Left ventricle myocardium inferior (tissue), 1 donor: ENCODE results near the gene DNAJB1. TPM values are rescaled to one million over a fixed set of nuclear protein-coding genes. Genes with fewer than 3 reads are reported as not detected.

Experiments
- DNase-seq: peaks from one replicate; pipeline ENCODE4 v3.0.0-alpha.2; 2020
- H3K27ac ChIP-seq: fragments of 200-600 bp; replicated peaks from 2 replicates; pipeline ENCODE4 v1.8.0; 2021
- H3K27me3 ChIP-seq: fragments of 200-600 bp; 2 replicates; pipeline ENCODE4 v1.8.0; 2021; ENCODE audit warnings: low read depth
- H3K36me3 ChIP-seq: fragments of 200-600 bp; 2 replicates; pipeline ENCODE4 v1.8.0; 2021
- H3K4me1 ChIP-seq: fragments of 200-600 bp; 2 replicates; pipeline ENCODE4 v1.8.0; 2021
- H3K4me3 ChIP-seq: fragments of 200-600 bp; 2 replicates; pipeline ENCODE4 v1.8.0; 2021; ENCODE audit warnings: mild to moderate bottlenecking, moderate library complexity
- H3K9me3 ChIP-seq: fragments of 200-600 bp; replicated peaks from 2 replicates; pipeline ENCODE4 v1.8.0; 2021
- intact Hi-C: fragments of 100-400 bp; cut with micrococcal nuclease; formaldehyde crosslinking; loops from one replicate; pipeline ENCODE4 v1.11.0; 2022
- total RNA-seq: library from RNA; stranded (reverse); fragmentation: NEBNext Ultra II Directional; extraction: Animal tissue kit (Norgen Biotek cat#: 25700); gene quantifications from one replicate; pipeline ENCODE4 v1.2.1, GENCODE V29; 2021
- TF ChIP-seq, protein P1 (sequence below): fragments of 200-600 bp; IDR thresholded peaks from 2 replicates; pipeline ENCODE4 v1.8.0; 2021; ENCODE audit warnings: antibody characterized with exemption, mild to moderate bottlenecking, borderline replicate concordance
- donor health status: DM: no; HTN: yes; CAD: no; lungs with severe emphysema.

DNAJB1 gene
- total RNA-seq, 1 donor from 2014 or later: 48.7 TPM

DNA sequence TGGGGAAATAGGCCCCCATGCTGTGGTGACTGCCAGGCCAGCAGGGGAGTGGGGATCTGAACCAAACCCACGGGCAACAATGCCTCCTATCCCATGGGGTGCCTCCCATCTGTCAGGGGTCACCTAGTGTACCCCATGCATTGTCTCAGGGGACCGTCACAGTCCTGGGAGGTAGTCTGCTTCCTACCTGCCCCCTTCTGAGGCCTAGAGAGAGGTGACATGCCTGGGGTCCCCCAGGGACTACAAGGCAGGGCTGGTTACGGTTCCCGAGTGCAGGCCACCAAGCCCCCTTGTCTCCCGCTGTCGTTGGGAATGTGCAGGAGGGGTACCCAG lies 42.5 kb upstream of the DNAJB1 start:
- no peak for DNase-seq
- Histone ChIP-seq H3K27me3 (no peaks in the 10 kb centered on the region), H3K27ac (peak overlapping the region; percentile 92), H3K4me1 (peaks cover 76% of the 10 kb centered on the region), H3K9me3 (no peaks in the 10 kb centered on the region), H3K36me3 (peaks cover 9% of the 10 kb centered on the region), H3K4me3 (peak overlapping the region; percentile 60)
- TF ChIP-seq, protein P1, sequence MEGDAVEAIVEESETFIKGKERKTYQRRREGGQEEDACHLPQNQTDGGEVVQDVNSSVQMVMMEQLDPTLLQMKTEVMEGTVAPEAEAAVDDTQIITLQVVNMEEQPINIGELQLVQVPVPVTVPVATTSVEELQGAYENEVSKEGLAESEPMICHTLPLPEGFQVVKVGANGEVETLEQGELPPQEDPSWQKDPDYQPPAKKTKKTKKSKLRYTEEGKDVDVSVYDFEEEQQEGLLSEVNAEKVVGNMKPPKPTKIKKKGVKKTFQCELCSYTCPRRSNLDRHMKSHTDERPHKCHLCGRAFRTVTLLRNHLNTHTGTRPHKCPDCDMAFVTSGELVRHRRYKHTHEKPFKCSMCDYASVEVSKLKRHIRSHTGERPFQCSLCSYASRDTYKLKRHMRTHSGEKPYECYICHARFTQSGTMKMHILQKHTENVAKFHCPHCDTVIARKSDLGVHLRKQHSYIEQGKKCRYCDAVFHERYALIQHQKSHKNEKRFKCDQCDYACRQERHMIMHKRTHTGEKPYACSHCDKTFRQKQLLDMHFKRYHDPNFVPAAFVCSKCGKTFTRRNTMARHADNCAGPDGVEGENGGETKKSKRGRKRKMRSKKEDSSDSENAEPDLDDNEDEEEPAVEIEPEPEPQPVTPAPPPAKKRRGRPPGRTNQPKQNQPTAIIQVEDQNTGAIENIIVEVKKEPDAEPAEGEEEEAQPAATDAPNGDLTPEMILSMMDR: no peak
- intact Hi-C loops: no loop called here

DNA sequence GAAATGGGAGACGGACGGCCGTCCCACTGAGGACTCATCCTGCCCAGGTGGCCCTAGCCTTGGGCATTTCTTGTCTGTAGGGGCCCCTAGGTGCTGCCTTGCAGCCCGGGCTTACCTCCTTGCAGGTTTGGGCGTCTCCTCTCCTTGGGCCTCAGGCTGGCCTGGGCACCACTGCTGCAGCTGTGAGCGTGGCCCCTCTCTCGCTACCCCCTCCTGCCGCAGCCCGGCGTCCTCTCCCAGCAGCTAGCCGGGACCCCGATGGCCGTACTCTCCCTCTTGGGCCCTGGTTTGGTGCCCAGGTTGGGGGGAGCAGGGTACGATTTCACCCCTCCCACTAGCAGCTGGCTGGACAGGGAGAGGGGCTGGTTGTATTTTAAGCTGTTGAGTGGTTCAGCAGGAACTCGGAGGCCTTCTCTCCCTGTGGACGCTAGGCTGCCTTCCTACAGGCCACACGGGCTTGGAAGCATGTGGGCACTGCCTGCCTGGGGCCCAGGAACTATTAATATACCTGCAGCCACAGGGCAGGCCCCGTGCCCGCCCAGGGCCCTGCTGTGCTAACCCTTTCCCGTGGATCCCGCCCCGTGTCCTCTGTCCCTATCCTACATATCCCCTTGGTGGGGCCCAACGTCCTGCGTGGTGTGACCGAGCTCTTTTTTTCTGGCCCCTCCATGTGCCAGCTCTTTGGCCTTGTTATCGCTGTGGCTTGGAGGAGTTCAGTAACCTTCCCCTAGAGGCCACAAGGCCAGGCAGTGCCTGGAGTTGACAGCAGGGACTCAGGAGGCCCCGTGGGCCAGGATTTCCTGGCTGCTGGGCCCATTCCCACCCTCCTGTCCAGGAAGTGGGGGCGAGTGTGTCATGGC lies 41.9 kb upstream of the DNAJB1 start:
- no peaks in the 10 kb centered on the region for H3K9me3 ChIP-seq
- peak overlapping the region; percentile 60 for H3K4me3 ChIP-seq
- H3K4me1 ChIP-seq: peaks cover 76% of the 10 kb centered on the region
- DNase-seq: peak; percentile 68
- no peaks in the 10 kb centered on the region for H3K27me3 ChIP-seq
- peak overlapping the region; percentile 92 for H3K27ac ChIP-seq
- intact Hi-C loops: no loop called here
- TF ChIP-seq, protein P1: no peak
- H3K36me3 ChIP-seq: peaks cover 4% of the 10 kb centered on the region

DNA sequence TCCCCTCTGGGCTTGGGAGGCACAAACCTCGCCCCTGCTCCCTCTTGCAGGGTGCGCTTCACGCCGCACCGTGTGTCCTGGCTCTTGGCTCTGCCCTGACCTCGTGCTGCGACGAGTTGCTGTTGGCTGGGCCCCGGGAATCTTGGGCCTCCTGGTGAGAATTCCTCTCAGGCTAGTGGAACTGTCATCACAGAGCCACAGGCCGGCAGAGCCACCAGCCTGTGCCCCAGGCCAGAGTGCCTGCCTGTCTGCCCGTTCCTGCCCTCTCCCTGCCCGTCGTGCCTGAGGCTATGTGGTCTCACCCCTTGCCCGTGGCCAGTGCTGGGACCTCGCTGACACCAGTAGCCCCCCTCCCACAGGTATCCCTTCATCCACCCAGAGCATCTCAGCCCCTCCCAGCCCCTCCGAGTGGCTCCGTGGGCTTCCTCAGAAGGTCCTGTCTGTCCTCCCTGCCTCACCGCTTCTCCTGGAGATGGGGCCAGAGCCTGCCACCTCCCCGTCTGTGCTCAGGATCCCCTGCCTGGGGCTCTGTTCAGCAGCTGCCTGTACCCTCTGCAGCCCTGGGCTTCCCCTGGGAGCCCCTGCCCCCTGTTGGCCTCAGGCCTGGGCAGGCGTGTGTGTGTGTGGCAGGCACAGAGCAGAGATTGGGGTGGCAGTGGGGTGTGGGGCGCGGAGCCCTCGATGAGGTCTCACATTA lies 40.3 kb upstream of the DNAJB1 start:
- Histone ChIP-seq H3K4me1 (peaks cover 81% of the 10 kb centered on the region), H3K27ac (peak overlapping the region; percentile 92)

DNA sequence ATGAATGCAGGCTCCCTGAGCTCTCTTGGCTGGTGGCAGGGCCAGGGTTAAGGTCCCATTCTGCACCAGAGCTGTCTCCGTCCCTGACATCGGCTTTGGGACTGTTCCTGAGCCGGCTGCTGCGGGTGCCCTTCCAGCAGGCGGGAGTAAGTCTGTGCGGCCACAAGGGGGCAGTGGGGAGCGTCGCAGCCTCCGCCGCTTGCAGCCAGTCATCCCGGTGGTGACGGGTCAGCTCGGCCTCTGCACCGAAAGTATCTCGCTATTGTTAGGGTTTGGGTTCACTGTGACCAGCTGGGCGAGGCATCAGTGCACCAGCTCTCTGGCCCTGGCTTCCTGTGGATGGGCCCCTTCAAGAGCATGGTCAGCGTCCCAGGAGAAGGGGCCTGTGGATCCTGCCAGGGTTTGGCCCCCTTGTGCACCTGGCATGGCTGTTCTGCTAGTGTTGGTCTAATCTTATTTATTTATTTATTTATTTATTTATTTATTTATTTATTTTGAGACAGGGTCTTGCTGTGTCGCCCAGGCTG lies 38.5 kb upstream of the DNAJB1 start:
- Histone ChIP-seq H3K4me1 (peaks cover 76% of the 10 kb centered on the region), H3K9me3 (no peaks in the 10 kb centered on the region), H3K4me3 (peak overlapping the region; percentile 40), H3K27ac (peak overlapping the region; percentile 72), H3K27me3 (no peaks in the 10 kb centered on the region), H3K36me3 (peaks cover 16% of the 10 kb centered on the region)
- TF ChIP-seq, protein P1: peak; percentile 97
- intact Hi-C loops: no loop called here
- DNase-seq: peak; percentile 79

More for the DNA sequence above, 40.3 kb upstream of the DNAJB1 start:
- DNase-seq: peak; percentile 41
- TF ChIP-seq, protein P1: no peak
- Histone ChIP-seq H3K9me3 (no peaks in the 10 kb centered on the region), H3K27me3 (no peaks in the 10 kb centered on the region), H3K4me3 (peak overlapping the region; percentile 60), H3K36me3 (peaks cover 9% of the 10 kb centered on the region)
- intact Hi-C loops: no loop called here

DNA sequence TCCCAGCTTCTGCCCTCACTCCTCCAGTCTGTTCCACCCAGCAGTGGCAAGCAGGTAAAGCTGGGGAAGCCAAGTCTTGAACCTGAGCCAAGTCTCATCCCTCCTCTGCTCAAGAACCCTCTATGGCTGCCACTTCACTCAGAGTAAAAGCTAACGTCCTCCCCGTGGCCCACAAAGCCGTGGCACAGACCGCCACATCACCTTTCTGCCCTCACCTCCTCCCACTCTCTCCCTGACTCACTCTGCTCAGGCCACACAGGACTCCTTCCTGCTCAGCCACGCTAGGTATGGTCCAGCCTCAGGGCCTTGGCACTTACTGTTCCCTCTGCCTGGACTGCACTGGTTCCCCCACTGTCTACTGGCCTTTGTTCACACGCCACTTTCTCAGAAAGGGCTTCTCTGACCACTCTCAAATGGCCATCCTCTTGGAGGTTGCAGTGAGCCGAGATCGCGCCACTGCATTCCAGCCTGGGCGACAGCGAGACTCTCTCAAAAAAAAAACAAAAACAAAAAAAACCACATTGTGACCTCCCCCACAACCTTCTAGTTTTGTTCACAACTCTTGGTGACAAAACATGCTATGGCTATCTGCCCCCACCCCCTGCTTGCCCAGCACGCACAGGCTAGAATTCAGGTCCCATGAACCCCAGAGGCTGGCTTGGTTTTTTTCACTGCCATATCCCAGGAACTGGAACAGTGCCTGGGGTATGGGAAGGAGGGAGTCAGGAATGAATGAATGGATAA lies 37.9 kb upstream of the DNAJB1 start:
- TF ChIP-seq, protein P1: no peak
- H3K4me3 ChIP-seq: peak overlapping the region; percentile 40
- H3K27me3 ChIP-seq: no peaks in the 10 kb centered on the region
- no peaks in the 10 kb centered on the region for H3K9me3 ChIP-seq
- no peak for DNase-seq
- intact Hi-C loops: no loop called here
- peaks cover 75% of the 10 kb centered on the region for H3K4me1 ChIP-seq
- peak overlapping the region; percentile 72 for H3K27ac ChIP-seq
- H3K36me3 ChIP-seq: peaks cover 16% of the 10 kb centered on the region
